Hindlimb muscle (tissue), 1 donor: Measurements from ENCODE around the gene CELSR1. TPM values are rescaled to one million over a fixed set of nuclear protein-coding genes. Genes with fewer than 3 reads are reported as not detected.
"Not testable (repeated sequence)": the region's sequence is repeated elsewhere in the genome, so short reads cannot be mapped to it uniquely, and the experiment has no call there.

ENCODE experiments used
- DNase-seq: peaks from one replicate; pipeline ENCODE4 v3.0.0-alpha.2; 2013
- polyA plus RNA-seq: library from polyadenylated mRNA; unstranded; fragments of 120-200 nt; gene quantifications from one replicate; pipeline ENCODE4 v1.2.1, GENCODE V29; 2013; ENCODE audit not compliant: insufficient read length

CELSR1 gene
- polyA plus RNA-seq, 1 donor: 7.6 TPM

- no peak for DNase-seq
These were observed 121.5 kb downstream of the CELSR1 start for GRCh38 chr22:46415776-46416519.

GRCh38 chr22:46414704-46415103 lies 122.7 kb downstream of the CELSR1 start:
- no peak for DNase-seq

- no peak for DNase-seq
These were observed 123.6 kb downstream of the CELSR1 start for GRCh38 chr22:46413725-46414379.

GRCh38 chr22:46411347-46411746 lies 126.1 kb downstream of the CELSR1 start:
- no peak for DNase-seq

GRCh38 chr22:46410291-46410808 lies 127.1 kb downstream of the CELSR1 start:
- no peak for DNase-seq

- DNase-seq: no peak
These were observed 127.7 kb downstream of the CELSR1 start for GRCh38 chr22:46409631-46410210.

- DNase-seq: no peak
These were observed 128.6 kb downstream of the CELSR1 start for GRCh38 chr22:46408568-46409506.

GRCh38 chr22:46407748-46408147 lies 129.7 kb downstream of the CELSR1 start:
- no peak for DNase-seq

GRCh38 chr22:46406791-46407190 lies 130.6 kb downstream of the CELSR1 start:
- no peak for DNase-seq

GRCh38 chr22:46406349-46406748 lies 131.1 kb downstream of the CELSR1 start:
- no peak for DNase-seq

- DNase-seq: no peak
These were observed 131.5 kb downstream of the CELSR1 start for GRCh38 chr22:46405901-46406300.

GRCh38 chr22:46403880-46404279 lies 133.5 kb downstream of the CELSR1 start:
- not testable (repeated sequence) for DNase-seq

GRCh38 chr22:46402505-46402904 lies 134.9 kb downstream of the CELSR1 start:
- DNase-seq: no peak

GRCh38 chr22:46401370-46401769 lies 136.1 kb downstream of the CELSR1 start:
- no peak for DNase-seq

GRCh38 chr22:46399251-46400024 lies 138.0 kb downstream of the CELSR1 start:
- no peak for DNase-seq

- DNase-seq: no peak
These were observed 139.5 kb downstream of the CELSR1 start for GRCh38 chr22:46397951-46398350.

- DNase-seq: no peak
These were observed 139.9 kb downstream of the CELSR1 start for GRCh38 chr22:46397514-46397913.

GRCh38 chr22:46397049-46397448 lies 140.4 kb downstream of the CELSR1 start:
- not testable (repeated sequence) for DNase-seq

- DNase-seq: no peak
These were observed 142.3 kb downstream of the CELSR1 start for GRCh38 chr22:46395145-46395544.

GRCh38 chr22:46394622-46395021 lies 142.8 kb downstream of the CELSR1 start:
- no peak for DNase-seq

- no peak for DNase-seq
These were observed 143.5 kb downstream of the CELSR1 start for GRCh38 chr22:46393873-46394272.
